EH (cell line): ENCODE data around the gene GPR37L1.
"Not testable (repeated sequence)": the region's sequence is repeated elsewhere in the genome, so short reads cannot be mapped to it uniquely, and the experiment has no call there.

Experiments
- DNase-seq: peaks from one replicate; pipeline ENCODE4 v3.0.0-alpha.2; 2015; ENCODE audit warnings: low read depth

The GPR37L1 gene

DNA sequence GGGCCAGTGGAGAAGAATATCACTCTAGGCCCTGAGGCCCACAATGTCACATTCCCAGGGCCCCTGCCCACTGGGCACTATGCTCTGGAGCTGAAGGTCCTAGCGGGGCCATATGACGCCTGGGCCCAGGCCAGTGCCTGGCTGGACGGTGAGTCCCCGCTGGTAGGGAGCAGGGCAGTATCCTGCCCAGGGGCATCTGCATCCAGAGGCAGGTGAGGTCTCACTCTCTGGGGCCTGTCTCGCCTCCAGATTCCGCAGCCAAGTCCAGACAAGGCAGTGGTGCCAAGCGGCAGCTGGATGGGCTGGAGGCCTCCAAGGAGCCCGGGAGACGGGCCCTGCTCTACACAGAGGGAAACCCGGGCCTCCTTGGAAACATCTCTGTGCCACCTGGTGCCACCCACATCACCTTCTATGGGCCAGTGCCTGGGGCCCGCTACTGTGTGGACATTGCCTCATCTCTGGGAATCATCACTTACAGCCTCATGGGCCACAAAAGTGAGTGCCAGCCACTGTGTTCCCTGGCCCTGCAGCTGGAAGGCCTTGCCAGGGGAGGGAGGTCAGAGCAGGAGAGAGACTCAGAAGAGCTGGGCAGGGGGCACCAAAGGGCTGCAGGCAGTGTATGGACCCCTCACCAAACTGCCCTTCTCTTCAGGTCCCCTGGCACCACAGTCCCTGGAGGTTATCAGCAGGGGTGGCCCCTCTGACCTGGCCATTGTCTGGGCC is 48.7 kb downstream of the GPR37L1 start:
- no peak for DNase-seq

DNA sequence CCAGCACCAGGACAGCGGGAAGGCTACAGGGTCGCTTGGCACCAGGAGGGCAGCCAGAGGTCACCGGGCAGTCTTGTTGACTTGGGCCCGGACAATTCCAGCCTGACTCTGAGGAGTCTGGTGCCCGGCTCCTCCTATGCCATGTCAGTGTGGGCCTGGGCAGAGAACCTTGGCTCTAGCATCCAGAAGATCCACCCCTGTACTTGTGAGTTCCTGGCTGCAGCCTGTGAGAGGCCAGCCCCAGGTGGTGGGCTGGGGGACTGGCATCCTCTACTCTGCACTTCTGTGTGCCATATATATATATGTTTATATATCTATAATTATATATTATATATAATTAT is 49.3 kb downstream of the GPR37L1 start:
- no peak for DNase-seq

DNA sequence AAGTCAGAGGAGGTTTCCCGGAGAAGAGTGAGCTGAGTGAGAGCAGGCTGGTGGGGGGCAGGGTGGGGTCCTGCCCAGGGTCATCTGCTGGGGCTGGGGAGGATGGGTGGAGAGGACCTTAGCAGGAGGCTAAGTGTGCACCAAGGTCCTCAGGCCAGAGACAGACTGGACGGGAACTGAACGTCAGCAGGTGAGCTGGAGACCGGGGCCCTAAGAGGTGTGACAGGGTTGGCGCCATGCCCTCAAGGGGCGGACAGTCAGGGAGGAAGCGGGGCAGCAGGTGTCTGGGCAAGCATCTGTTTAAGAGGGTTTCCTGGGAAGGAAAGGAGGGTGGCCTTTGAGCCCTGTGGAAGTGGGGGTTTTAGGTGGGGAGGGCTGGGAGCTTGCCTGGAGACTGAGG is 51.3 kb downstream of the GPR37L1 start:
- DNase-seq, result no peak

DNA sequence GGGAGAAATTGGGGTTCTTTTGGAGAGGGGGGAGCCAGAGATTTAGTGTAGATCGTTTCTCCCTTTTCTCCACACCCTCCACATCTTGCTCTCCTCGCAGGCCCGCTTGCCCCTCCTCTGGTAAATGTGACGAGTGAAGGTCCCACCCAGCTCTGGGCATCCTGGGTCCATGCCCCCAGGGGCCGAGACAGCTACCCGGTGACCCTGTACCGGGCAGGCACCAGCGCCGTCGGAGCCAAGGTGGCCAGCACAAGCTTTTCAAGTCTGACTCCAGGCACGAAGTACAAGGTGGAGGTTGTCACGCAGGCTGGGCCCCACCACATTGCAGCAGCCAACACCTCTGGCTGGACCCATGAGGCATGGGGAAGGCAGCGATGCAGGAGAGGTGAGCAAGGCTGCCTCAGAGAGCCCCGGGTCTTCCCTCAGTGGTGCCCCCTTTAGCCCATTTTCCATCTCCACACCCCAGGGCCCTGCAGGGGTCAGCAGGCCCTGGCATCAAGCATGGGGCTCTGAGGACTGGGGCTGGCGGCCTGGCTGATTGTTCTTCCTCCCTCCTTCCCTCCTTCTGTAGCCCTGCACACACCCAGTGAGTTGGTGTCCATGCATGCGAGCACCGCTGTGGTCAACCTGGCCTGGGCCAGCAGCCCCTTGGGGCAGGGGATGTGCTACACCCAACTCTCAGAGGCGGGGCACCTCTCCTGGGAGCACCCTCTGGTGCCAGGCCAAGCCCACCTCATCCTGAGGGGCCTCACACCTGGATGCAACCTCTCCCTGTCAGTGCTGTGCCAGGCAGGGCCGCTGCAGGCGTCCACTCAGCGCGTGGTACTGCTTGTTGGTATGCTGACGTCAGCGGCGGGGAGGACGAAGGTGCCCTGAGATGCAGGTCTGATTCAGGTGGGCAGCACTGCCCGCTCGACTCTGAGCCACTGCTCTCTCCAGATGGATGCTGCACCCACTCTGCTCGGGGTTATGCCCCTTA is 54.5 kb downstream of the GPR37L1 start:
- no peak for DNase-seq

DNA sequence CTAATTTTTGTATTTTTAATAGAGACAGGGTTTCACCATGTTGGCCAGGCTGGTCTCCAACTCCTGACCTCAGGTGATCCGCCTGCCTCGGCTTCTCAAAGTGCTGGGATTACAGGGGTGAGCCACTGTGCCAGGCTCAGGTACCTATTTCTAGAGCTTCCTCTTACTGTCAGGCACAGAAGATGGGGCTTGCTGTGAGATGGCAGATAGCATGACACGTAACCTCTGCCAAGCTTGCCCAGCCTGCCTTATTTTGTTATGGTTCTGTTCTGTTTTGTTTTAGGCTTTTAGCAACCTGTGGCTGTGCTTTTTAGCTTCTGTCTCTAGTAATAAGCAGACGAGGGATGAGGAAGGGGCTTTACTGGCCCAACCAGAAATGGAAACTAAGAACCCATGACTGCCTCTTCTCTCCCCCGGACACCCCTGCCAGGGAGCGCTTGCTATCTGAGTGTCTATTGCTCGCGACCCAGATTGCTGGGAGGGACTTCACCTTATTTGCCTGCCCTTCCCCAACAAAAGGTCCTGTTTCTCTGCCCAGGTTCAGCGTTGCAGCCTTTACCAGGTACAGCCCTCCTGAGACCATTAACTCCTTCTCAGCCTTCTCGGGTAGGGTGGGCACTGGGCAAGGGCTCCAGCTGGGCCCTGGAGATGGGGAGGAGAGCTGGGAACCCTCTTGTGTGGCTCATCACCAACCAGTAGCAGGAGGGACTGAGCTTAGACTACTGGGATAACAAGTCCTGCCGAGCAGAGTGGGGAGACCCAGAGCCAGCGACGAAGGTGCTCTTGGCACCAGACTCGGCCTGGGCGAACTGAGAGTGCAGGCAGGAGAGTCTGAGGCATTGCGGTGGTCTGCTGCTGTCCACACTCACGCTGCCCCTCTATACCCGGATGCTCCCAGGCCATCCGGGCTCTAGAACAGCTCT is 57.4 kb downstream of the GPR37L1 start:
- DNase-seq, result no peak

DNA sequence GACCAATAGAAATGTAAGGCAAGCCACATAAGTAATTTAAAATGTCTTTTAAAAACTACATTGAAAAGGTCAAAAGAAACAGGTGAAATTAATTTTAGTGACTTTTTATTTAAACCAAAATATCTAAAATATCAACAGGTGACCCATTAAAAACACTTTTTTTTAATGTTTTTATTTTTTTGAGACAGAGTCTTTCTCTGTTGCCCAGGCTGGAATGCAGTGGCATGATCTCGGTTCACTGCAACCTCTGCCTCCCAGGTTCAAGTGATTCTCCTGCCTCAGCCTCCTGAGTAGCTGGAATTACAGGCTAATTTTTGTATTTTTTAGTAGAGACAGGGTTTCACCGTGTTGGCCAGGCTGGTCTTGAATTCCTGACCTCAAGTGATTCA is 58.0 kb downstream of the GPR37L1 start:
- not testable (repeated sequence) for DNase-seq

DNA sequence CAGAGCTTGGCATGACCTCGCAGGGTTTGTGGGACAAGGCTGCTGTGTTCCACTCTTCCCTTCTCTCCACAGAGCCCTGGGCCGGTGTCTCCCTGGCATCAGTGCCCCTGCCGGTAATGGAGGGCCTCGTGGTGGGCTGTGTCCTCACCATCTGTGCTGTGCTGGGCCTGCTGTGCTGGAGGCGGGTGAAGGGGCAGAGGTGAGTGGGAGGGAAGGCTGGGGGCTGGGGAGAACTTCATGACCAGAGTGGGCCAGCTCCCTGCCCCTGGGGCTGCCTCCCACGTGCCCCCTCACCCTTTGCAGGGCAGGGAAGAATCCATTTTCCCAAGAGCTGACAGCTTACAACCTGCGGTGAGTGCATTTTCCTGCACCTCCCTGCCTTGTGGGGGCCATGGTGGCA is 58.9 kb downstream of the GPR37L1 start:
- DNase-seq, result no peak

DNA sequence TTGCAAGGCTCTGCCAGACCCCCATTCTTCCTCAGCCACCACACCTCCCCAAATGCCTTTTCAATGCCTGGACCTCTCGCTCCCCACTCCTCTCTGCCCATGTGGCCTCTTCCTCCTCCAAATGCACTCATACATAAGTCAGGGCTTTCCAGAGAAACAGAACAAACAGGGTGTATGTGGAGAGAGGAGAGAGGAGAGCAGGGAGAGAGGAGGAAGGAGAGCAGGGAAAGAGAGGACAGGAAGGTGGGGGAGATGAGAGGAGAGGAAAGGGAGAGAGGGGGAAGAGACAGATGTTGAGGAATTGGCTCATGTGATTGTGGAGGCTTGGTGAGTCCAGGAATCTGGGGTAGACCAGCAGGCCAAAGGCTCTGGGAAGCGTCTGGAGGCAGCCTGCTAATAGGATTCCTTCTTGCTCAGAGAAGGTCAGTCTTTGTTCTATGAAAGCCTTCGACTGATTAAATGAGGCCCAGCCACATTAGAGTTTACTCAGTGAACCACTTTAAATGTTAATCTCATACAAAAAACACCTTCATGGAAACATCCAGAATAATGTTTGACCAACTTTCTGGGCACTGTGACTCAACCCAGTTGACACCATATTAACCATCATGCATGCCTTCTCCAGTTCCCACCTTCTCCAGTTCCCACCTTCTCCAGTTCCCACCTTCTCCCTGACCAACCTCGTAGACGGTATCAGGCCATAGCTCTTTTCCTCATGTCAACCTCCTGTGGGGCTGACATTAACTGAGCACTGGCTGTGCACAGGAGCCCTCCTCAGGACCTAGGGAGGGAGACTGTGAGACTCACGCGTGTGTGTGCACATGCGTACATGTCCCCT is 59.5 kb downstream of the GPR37L1 start:
- DNase-seq, result no peak
